Mesothelial cell of epicardium (in vitro differentiated cells): ENCODE measurements around the gene OR6S1. TPM values are rescaled to one million over a fixed set of nuclear protein-coding genes. Genes with fewer than 3 reads are reported as not detected.

Experiments
- DNase-seq, 2 experiments: peaks; one replicate each; pipeline ENCODE4 v3.0.0; 2021; ENCODE audit warnings: low spot score in 2 of 2; ENCODE audit not compliant: unreplicated experiment in 2 of 2
- H3K27ac Mint-ChIP-seq: 2 replicates; pipeline ENCODE4 v1.8.0; 2021; ENCODE audit warnings: mixed read lengths
- H3K27me3 Mint-ChIP-seq: 2 replicates; pipeline ENCODE4 v1.8.0; 2021; ENCODE audit warnings: low read depth, mixed read lengths
- H3K36me3 Mint-ChIP-seq: 2 replicates; pipeline ENCODE4 v1.8.0; 2021; ENCODE audit warnings: mixed read lengths
- H3K4me1 Mint-ChIP-seq: 2 replicates; pipeline ENCODE4 v1.8.0; 2021; ENCODE audit warnings: mixed read lengths
- H3K4me3 Mint-ChIP-seq: 2 replicates; pipeline ENCODE4 v1.8.0; 2021; ENCODE audit warnings: mild to moderate bottlenecking, moderate library complexity, mixed read lengths
- H3K9me3 Mint-ChIP-seq: 2 replicates; pipeline ENCODE4 v1.8.0; 2021; ENCODE audit warnings: mixed read lengths
- total RNA-seq: library from RNA; stranded (reverse); gene quantifications from 3 replicates; pipeline ENCODE4 v1.2.1, GENCODE V29; 2021
- TF ChIP-seq, protein P1 (sequence below): fragments of 200-600 bp; sonication (generic); IDR thresholded peaks from one replicate; pipeline ENCODE4 v1.5.0; 2021; ENCODE audit warnings: antibody characterized with exemption; ENCODE audit not compliant: unreplicated experiment

Gene OR6S1
- total RNA-seq, 1 donor from 2014 or later, result not detected

DNA sequence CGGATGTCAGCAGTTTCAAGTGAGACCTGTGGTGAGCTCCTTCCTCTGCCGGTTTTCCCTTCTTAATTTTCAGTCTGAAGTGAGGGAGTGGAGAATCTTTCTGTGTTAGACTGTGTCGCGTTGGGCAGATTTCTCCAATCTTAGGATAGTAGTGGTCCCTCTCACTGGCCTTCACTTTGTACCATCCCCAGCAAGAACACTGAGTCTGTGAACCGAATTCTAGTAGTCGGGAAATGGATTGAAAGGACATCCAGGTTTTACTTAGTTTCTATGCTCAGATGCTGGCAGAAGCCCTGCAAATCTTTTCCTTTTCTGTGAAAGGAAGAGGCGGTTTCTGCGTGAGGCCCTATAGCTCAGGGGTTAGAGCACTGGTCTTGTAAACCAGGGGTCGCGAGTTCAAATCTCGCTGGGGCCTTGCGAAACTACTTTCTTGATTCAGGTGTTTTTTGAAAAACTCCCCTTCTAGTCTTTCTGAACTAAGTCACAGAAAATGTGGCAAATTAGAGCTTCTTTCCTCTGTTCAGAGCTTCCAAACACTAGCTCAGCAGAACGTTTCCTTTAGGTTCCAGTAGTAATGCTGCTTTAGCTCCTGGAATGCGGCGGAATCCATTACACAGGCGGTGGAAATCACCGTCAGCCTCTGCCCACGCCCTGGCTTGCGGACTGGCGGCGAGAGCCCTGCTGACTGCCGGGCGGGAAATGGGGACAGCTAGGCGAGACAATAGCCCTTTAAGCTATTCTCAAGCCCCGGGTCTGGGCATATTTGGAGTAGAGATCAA, 40.0 kb upstream of the OR6S1 start:
- no peak overlapping the region for H3K4me3 Mint-ChIP-seq
- no peaks in the 10 kb centered on the region for H3K36me3 Mint-ChIP-seq
- DNase-seq, result peak; percentile 46 to 92
- peaks cover 3% of the 10 kb centered on the region for H3K27me3 Mint-ChIP-seq
- H3K9me3 Mint-ChIP-seq, result no peaks in the 10 kb centered on the region
- TF ChIP-seq, protein P1, sequence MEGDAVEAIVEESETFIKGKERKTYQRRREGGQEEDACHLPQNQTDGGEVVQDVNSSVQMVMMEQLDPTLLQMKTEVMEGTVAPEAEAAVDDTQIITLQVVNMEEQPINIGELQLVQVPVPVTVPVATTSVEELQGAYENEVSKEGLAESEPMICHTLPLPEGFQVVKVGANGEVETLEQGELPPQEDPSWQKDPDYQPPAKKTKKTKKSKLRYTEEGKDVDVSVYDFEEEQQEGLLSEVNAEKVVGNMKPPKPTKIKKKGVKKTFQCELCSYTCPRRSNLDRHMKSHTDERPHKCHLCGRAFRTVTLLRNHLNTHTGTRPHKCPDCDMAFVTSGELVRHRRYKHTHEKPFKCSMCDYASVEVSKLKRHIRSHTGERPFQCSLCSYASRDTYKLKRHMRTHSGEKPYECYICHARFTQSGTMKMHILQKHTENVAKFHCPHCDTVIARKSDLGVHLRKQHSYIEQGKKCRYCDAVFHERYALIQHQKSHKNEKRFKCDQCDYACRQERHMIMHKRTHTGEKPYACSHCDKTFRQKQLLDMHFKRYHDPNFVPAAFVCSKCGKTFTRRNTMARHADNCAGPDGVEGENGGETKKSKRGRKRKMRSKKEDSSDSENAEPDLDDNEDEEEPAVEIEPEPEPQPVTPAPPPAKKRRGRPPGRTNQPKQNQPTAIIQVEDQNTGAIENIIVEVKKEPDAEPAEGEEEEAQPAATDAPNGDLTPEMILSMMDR, result no peak
- no peak overlapping the region for H3K27ac Mint-ChIP-seq
- peaks cover 22% of the 10 kb centered on the region for H3K4me1 Mint-ChIP-seq

DNA sequence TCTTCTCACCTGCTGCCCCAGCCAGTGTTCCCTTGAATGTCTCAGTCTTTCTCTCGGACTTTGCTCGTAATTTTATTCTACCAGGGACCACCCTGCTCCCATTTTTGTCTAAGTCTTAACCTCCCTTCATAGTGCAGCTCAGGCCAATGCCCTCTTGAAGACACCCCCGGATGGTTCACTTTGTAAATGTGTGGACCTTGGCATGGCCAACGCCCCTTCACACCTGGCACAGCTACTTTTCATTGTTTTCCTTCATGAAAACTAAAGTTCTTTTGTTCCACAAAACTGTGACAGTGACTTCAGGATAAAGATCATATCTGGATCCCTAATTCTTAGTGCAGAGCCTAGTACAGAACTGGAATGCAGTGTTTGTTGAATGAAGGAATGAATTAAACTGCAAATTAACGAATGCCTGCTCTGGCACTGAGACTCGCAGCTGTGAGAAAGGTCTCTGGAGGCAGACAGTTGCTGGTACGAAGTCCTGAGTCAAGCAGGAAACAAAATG, 39.4 kb upstream of the OR6S1 start:
- peaks cover 9% of the 10 kb centered on the region for H3K27me3 Mint-ChIP-seq
- H3K9me3 Mint-ChIP-seq, result no peaks in the 10 kb centered on the region
- DNase-seq, result no peak
- H3K4me3 Mint-ChIP-seq, result no peak overlapping the region
- H3K4me1 Mint-ChIP-seq, result peaks cover 22% of the 10 kb centered on the region
- no peaks in the 10 kb centered on the region for H3K36me3 Mint-ChIP-seq
- H3K27ac Mint-ChIP-seq, result no peak overlapping the region
- TF ChIP-seq, protein P1, result no peak

DNA sequence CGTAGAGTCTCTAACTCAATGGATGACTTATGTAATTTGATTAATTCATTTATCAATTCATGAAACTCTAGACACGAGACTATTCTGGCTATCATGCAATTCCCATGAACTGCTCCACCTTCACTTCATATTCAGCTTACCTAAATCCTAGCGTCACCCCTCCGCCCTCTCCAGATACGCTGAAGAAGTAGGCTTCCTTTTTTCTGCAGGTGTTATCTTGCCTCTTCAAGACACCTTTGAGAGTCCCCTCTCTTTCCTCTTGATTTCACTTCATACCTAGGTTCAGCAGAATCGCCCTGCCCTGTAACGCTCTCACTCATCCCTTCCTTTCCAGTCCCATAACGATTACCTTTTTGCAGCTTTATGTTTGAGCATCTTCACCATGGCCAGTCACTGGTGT, 38.9 kb upstream of the OR6S1 start:
- no peak overlapping the region for H3K4me3 Mint-ChIP-seq
- peaks cover 22% of the 10 kb centered on the region for H3K4me1 Mint-ChIP-seq
- H3K9me3 Mint-ChIP-seq, result no peaks in the 10 kb centered on the region
- TF ChIP-seq, protein P1, result no peak
- H3K36me3 Mint-ChIP-seq, result no peaks in the 10 kb centered on the region
- no peak for DNase-seq
- H3K27me3 Mint-ChIP-seq, result peaks cover 13% of the 10 kb centered on the region
- no peak overlapping the region for H3K27ac Mint-ChIP-seq

DNA sequence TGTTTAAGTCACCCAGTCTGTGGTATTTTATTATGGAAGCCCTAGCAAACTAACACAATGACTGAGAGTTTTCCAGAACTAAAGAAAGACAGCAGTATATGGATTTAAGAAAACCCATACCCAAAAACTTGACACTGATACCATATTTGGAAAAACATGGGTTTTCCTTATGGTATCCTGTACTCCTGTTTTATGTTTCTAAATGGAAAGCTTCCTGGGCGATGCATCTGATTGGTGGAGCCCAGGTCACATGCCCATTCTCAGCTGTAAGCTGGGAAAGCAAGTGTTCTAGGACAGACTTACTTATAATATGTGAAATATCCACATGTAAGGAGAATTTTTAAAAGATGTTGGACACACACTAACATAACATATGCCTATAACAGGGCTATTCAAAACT, 38.4 kb upstream of the OR6S1 start:
- Mint-ChIP-seq H3K36me3 (no peaks in the 10 kb centered on the region), H3K9me3 (no peaks in the 10 kb centered on the region), H3K27me3 (peaks cover 13% of the 10 kb centered on the region), H3K4me3 (no peak overlapping the region), H3K4me1 (peaks cover 17% of the 10 kb centered on the region), H3K27ac (no peak overlapping the region)
- TF ChIP-seq, protein P1, result no peak
- no peak for DNase-seq

DNA sequence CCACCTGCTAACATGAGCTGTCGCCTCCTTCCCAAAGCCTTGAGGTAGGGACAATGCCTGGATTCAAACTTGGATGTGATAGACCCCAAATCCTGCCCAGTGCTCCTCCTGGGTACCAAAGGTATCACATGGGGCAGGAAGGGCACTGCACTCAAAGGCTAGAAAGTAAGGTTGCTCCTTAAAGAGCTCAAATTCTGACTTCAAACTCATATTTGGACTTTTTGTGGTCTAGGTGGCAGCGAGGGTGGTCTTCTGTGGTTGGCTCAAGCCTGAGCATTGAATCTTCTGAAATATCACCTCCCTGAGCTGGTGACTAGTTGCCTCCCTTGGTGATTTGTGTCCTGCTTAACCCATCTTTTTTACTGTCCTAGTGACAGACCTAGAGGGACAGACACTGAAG, 34.6 kb upstream of the OR6S1 start:
- H3K27ac Mint-ChIP-seq, result no peak overlapping the region
- no peak overlapping the region for H3K4me3 Mint-ChIP-seq
- no peaks in the 10 kb centered on the region for H3K9me3 Mint-ChIP-seq
- H3K36me3 Mint-ChIP-seq, result no peaks in the 10 kb centered on the region
- H3K4me1 Mint-ChIP-seq, result peaks cover 10% of the 10 kb centered on the region
- no peak for DNase-seq
- TF ChIP-seq, protein P1, result no peak
- H3K27me3 Mint-ChIP-seq, result peaks cover 18% of the 10 kb centered on the region
